Mucosa of descending colon (tissue), 3 donors: ENCODE measurements around the gene KLRF1. TPM values are rescaled to one million over a fixed set of nuclear protein-coding genes. Genes with fewer than 3 reads are reported as not detected.

Source experiments
- ATAC-seq: fragments of 200-7000 bp; cut with Tn5 transposase; one replicate; pipeline ENCODE4 v1.9.1; 2020; ENCODE audit warnings: mild to moderate bottlenecking, moderate library complexity
- DNase-seq, 3 donors: peaks; one replicate each; pipeline ENCODE4 v3.0.0-alpha.2; 2020
- H3K36me3 ChIP-seq: fragments of 200-600 bp; one replicate; pipeline ENCODE4 v1.8.0; 2021; ENCODE audit warnings: low read depth, mild to moderate bottlenecking
- H3K4me1 ChIP-seq: fragments of 200-600 bp; one replicate; pipeline ENCODE4 v1.8.0; 2021; ENCODE audit warnings: low read depth, mild to moderate bottlenecking
- H3K4me3 ChIP-seq: fragments of 200-600 bp; one replicate; pipeline ENCODE4 v1.8.0; 2021; ENCODE audit warnings: mild to moderate bottlenecking
- H3K9me3 ChIP-seq: fragments of 200-600 bp; one replicate; pipeline ENCODE4 v1.8.0; 2021; ENCODE audit warnings: mild to moderate bottlenecking
- CTCF ChIP-seq: fragments of 200-600 bp; IDR thresholded peaks from one replicate; pipeline ENCODE4 v1.8.0; 2022; ENCODE audit warnings: antibody characterized with exemption, mild to moderate bottlenecking
- intact Hi-C, 2 donors: fragments of 100-400 bp; cut with DNase I in 1 of 2; cut with micrococcal nuclease in 1 of 2; formaldehyde crosslinking; loops; one replicate each; pipeline versions ENCODE4 v1.11.0 to v1.11.1; 2022; cut with DNase I, micrococcal nuclease
- total RNA-seq, 3 donors: library from RNA; stranded (reverse); fragmentation: NEBNext Ultra II Directional in 2 of 3; extraction: Animal tissue kit (Norgen Biotek cat#: 25700) in 2 of 3; gene quantifications; one replicate each; pipeline versions ENCODE4 v1.2.1 to v1.2.4, GENCODE V29; 2021 to 2023
- donor health status: DM: no; HTN: no; CAD: no; lungs with moderate emphysema.
- donor health status: DM: no; HTN: no; CAD: no.
- donor health status: DM: no; HTN: yes; CAD: no.

The KLRF1 gene
- total RNA-seq, 3 donors from 2014 or later, result 0.55 to 0.73 (median 0.58) TPM

GRCh38 chr12:9784816-9785215, 42.5 kb upstream of the KLRF1 start:
- no peak for TF ChIP-seq CTCF

GRCh38 chr12:9786726-9787717, 40.3 kb upstream of the KLRF1 start:
- TF ChIP-seq CTCF, result no peak

More at GRCh38 chr12:9784816-9785215, 42.5 kb upstream of the KLRF1 start:
- no peaks in the 10 kb centered on the region for H3K4me1 ChIP-seq
- no peak overlapping the region for H3K4me3 ChIP-seq
- no peaks in the 10 kb centered on the region for H3K9me3 ChIP-seq
- intact Hi-C loops, result no loop called here
- ATAC-seq, result no peak
- no peaks in the 10 kb centered on the region for H3K36me3 ChIP-seq
- no peak for DNase-seq

DNA sequence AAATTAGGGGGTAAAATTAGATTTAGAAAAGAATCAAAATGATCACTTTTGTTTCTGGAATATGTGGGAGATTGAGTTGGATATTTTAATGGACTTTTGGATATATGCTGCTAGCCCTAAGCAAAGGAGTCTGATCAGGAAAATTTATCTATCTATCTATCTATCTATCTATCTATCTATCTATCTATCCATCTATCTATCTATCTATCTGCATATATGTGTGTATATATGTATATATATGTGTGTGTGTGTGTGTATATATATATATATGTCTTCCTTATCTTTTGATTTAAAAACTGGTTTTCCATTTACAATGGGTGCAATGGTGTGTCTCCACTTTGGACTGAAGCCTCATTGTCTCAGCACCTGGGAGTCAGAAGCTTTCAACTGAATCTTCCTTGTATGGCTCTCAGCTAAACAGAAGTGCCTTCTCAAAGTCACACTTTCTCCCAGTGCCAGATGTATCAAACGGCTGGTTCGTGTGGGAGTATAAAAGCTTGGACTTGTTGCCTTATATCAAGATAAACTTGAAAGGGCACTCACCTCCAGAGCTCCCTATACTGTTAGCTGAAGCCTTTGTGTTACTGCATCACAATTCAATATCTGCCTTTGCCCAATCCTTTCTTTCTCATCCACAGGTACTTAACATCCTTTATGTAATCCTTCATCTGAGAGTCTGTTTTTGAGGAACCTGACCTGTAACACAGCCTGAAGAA, 34.9 kb upstream of the KLRF1 start:
- Histone ChIP-seq H3K4me3 (no peak overlapping the region), H3K9me3 (no peaks in the 10 kb centered on the region), H3K36me3 (no peaks in the 10 kb centered on the region), H3K4me1 (no peaks in the 10 kb centered on the region)
- no peak for TF ChIP-seq CTCF
- intact Hi-C loops, result no loop called here
- no peak for ATAC-seq
- no peak for DNase-seq

More at GRCh38 chr12:9786726-9787717, 40.3 kb upstream of the KLRF1 start:
- DNase-seq, result no peak
- H3K9me3 ChIP-seq, result no peaks in the 10 kb centered on the region
- ATAC-seq, result no peak
- no peaks in the 10 kb centered on the region for H3K36me3 ChIP-seq
- no peaks in the 10 kb centered on the region for H3K4me1 ChIP-seq
- H3K4me3 ChIP-seq, result no peak overlapping the region
- intact Hi-C loops, result no loop called here

GRCh38 chr12:9792961-9793617, 34.2 kb upstream of the KLRF1 start:
- no peak for ATAC-seq
- H3K9me3 ChIP-seq, result no peaks in the 10 kb centered on the region
- no peak for TF ChIP-seq CTCF
- H3K36me3 ChIP-seq, result no peaks in the 10 kb centered on the region
- no peaks in the 10 kb centered on the region for H3K4me1 ChIP-seq
- intact Hi-C loops, result no loop called here
- DNase-seq, result no peak
- no peak overlapping the region for H3K4me3 ChIP-seq

DNA sequence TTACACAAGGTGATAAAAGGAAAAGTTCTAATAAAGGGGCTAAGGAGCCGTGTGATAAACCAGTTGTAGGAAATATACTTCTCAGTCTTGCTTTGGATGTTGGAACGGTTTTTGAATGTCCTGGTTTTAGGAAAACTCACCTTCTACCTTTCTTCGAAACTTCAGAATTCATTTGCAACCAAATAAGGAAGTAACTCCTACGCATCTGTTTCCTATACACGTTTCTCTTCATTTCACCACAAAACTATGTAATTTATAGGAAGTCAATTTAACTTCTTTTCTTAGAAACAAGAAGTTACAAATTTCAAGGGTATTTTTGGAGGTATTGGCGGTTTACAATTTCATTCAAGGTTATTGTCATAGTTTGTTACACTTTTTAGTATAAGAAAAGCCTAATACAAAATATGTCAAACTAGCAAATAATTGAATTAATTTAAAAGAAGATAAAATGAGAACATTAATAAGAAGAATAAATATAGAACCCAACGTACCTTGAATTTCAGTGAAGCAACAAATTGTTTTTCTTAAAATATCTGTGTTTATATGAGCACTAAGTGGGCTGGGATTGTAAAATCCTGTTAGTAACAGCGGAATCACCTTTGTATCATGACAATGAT, 33.4 kb upstream of the KLRF1 start:
- no peaks in the 10 kb centered on the region for H3K9me3 ChIP-seq
- no peak for ATAC-seq
- H3K36me3 ChIP-seq, result no peaks in the 10 kb centered on the region
- TF ChIP-seq CTCF, result no peak
- intact Hi-C loops, result no loop called here
- H3K4me1 ChIP-seq, result no peaks in the 10 kb centered on the region
- DNase-seq, result no peak
- no peak overlapping the region for H3K4me3 ChIP-seq
